ENCODE data around the gene SLC35E1.

Gene SLC35E1

DNA sequence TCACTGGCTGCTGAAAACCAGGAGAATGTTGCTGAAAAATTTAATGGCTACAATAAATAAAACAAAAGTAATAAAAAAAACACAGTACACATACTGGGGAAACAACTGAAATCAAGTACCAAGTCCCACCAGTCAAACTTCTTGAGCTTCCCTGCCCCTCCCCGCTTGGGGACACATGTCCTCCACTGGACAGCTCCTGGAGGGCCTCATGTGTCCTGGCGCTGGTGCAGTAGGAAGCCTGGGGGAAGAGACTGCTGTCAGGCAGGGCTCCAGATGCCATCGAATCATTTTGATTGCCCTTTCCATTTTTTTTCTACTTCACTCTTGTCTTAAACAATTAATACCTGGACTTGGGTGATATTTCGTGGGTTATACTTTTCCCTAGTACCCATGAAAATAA is 26.6 kb upstream of the SLC35E1 start:
- no peak for DNase-seq (ENCODE audit: low read depth in 2 of 2)

- DNase-seq (ENCODE audit: low read depth in 2 of 2) = no peak
These were observed 24.2 kb upstream of the SLC35E1 start for GRCh38 chr19:16596399-16596798.

- no peak for DNase-seq (ENCODE audit: low read depth in 2 of 2)
These were observed 22.9 kb upstream of the SLC35E1 start for GRCh38 chr19:16595097-16595496.

DNA sequence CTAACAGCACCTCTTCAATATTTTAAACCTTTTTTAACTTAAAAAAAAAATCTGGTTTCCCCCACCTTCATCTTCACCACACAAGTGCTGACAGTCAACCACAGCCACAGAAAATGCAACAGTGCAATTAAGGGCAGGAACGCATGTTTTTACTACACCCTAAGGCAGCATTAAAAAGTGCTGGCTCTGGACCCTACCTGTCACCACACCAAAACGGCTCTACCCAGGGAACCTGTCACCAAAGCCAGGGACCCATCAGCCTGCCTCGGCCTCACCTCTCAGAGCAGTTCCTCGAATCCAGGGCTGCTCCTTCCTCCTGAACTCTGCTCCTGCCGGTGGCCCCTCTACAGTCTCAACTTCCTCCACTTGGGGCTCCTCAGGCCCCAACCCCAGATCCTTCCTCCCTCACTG is 22.5 kb upstream of the SLC35E1 start:
- DNase-seq (ENCODE audit: low read depth in 2 of 2) = no peak

DNA sequence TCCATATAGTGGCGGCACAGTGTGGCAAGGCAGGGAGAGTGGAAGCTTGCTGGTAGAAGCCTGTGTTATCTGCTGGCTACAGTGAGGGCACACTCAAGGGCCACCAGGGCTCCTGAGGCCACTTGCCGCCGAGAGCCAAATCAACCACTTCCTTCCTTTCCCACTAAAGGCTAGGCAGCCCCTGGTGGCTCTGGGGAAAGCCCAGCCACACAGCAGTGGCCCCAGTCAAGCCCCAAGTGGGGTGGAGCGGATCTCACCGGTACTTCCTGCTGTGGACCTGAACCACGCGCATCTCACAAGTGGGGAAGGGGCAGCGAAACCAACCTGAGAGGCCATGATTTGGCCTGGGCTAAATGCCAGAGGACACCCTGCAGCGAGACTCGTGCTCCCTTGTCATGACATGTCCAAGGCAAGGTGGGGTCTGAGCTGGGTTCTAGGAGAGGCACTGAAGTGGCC is 21.9 kb upstream of the SLC35E1 start:
- peak in 1 of 2 donors; percentile 23 for DNase-seq (ENCODE audit: low read depth in 2 of 2)

- DNase-seq (ENCODE audit: low read depth in 2 of 2) = no peak
These were observed 21.0 kb upstream of the SLC35E1 start for GRCh38 chr19:16593181-16593580.

- no peak for DNase-seq (ENCODE audit: low read depth in 2 of 2)
These were observed 19.8 kb upstream of the SLC35E1 start for GRCh38 chr19:16591803-16592556.

DNA sequence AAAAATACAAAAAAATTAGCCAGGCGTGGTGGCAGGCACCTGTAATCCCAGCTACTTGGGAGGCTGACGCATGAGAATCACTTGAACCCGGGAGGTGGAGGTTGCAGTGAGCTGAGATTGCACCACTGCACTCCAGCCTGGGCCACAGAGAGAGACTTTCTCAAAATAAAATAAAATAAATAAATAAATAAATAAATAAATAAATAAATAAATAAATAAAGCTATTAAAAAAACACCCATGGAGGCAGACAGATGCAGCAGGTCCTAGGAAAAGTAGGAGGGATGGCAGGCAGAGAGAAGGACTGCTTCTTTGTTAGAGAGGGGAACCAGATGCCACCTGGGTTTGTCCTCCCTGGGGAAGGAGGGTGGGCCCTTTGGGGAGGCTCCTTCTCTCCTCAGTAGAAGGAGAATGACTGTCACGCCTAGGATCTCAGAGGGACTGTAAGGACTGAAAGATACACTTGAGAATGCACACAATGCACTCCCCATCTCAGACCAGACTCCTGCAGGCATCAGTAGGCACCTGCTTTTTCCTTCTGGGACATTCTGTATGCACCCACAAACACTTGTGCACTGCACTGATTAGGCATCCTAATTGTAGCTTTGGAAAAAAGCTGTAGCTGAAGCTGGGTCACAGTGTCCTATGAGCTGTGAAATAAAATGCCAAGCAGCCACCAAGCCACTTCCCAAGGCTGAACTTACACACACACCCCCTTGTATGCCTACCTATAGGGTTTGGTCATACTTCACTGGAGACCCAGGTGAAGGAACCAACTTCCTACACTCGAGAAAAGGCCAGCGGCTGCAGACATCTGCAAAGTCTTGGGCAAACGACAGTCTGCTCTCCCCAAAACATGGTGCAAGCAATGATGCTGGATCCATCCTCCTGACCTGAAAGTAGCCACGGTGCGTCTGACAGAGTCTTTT is 18.9 kb upstream of the SLC35E1 start:
- DNase-seq (ENCODE audit: low read depth in 2 of 2) = no peak

DNA sequence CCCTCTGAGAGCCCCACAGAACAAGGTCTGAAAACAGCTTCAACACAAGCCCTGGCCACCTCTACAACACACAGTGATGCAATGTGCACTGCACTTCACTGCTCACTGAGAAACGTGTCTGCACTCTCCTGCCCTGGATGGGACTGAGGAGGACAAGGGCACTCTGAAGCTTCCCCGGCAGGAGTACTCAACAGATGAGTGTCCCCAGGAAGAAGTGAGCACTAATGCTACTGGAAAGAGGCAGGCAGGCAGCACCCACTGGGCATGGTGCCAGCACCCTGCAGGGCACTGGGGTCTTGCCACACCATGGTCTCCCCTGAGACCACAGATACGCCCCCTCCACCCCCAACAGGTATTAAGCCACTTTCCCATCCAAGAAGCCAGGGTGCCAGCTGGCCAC is 17.7 kb upstream of the SLC35E1 start:
- DNase-seq (ENCODE audit: low read depth in 2 of 2) = no peak

DNA sequence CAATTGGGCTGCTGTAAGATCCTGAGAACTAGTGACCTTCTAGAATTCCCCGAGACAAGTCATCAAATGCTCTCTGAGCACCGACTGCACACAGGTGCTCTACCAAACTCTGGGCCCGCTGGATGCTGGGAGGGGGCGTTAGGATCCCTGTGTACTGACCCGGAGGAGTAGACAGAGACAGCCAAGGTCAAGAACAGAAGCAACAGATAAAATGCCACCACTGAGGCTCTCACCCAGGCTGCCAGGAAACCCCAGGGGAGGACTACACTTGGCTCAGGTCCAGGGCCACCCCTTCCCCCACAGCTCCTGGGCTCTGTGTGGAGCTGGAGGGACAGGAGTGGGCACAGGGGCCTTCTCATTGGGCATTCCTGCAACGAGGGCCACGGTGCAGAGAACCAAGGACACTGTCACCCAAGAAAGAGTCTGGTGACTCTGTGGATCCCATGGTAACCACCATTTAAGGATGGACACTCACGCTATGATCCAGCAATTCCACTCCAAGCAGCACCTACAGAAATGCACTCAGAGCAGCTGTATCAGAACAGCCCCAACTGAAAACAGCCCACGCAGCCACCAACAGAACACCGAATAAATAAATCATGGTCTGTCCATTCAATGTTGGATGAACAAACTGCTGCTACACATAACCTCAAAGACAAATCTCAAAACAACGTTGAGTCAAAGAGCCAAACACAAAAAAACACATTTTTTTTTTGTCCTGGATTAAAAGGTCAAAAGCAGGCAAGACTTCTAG is 16.8 kb upstream of the SLC35E1 start:
- no peak for DNase-seq (ENCODE audit: low read depth in 2 of 2)

DNA sequence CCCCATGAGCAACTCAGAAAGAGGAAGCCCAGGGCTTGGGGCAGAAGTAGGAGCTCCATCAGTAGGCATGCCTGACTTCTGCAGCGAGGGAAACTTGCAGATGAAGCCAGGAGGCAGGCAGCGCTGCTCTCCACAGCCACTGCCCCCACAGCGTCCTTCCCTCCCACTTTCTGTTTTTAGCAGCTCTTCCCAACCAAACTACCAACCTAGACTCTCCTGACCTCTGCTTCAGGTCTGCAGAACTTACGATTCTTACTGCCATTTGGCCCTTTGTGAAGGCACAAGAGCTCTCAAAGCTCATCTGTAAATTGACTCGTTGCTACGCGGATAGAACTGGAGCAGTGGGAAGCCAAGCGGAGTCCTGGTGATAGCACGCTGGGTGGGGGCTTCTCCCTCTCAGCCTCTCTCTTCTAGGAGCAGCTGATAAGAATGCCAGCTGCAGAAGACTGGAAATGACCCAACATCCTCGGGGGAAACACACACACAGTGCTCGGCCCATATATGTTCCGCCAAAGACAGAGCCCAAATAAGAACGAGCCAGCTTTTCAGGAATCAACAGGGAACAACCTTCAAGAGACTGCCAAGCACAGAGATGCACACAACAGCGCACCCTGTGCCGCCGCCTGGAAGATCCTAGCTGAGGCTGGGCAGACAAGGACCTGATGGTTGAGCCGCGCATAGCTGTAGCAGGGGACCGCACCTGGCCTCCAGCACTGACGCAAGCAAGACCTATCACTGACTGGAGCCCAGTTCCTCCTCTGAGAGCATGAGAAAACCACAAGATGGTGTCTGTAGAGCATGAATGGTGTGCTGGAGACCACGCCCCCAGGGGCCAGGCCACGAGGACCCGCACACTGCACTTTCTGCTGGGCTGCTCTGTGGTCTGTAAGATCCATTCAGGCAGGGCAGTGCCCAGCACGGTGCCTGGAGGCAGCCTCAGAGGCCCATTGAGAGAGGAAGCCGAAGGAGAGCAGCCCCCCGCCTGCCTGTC is 15.9 kb upstream of the SLC35E1 start:
- no peak for DNase-seq (ENCODE audit: low read depth in 2 of 2)

GRCh38 chr19:16586991-16587832 is 15.0 kb upstream of the SLC35E1 start:
- DNase-seq (ENCODE audit: low read depth in 2 of 2) = peak in 1 of 2 donors; percentile 23

GRCh38 chr19:16586477-16586871 is 14.3 kb upstream of the SLC35E1 start:
- DNase-seq (ENCODE audit: low read depth in 2 of 2) = no peak

- DNase-seq (ENCODE audit: low read depth in 2 of 2) = no peak
These were observed 13.7 kb upstream of the SLC35E1 start for GRCh38 chr19:16585808-16586476.

GRCh38 chr19:16585094-16585801 is 13.0 kb upstream of the SLC35E1 start:
- no peak for DNase-seq (ENCODE audit: low read depth in 2 of 2)

GRCh38 chr19:16584248-16585093 is 12.3 kb upstream of the SLC35E1 start:
- peak; percentile 69 to 71 for DNase-seq (ENCODE audit: low read depth in 2 of 2)

DNA sequence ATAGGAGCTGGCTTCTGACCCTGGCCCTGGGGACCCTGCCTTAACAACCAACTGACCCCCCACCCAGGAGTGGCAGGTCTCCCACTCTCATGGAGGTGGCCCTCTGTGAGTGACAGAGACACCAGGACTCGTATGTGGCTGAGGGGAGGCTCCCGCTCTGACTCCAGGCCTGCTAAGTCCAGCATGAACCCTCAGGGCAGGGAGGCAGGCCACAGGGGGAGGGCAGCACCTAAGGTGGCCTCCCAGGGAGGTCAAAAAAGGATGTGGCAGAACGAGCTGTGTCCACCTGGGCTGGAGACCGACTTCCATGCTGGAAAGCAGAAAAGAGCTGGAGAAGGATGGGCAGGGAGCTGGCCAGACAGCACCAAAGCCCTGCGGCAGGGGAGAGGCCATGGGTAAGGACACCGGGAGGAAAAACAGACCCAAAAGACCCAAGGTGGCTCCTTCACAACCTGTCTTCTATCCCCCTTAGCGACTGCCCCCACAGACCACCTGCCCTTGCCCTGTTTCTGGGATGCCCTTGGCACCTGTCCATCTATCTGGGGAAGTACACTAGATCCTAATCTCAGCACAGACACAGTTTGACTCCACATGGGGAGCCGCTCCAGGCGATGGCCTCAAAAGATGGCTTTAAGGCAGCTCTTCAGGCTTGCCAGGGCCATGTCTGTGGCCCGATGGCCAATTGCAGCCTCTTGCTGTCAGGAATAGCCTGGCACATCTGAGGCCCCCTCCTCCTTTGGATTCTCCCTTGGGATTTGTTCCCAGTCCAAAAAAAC is 10.5 kb upstream of the SLC35E1 start:
- DNase-seq (ENCODE audit: low read depth in 2 of 2) = no peak
